OCI-LY3 (cell line): ENCODE results near the gene AATK.

Source experiments
- H2AFZ ChIP-seq: fragments of 200-600, 300-600 bp; shearing (Covaris generic); 2 replicates; pipeline ENCODE4 v1.6.0; 2014; ENCODE audit warnings: antibody characterized with exemption, low read depth, low read length
- H3K27ac ChIP-seq: fragments of 200-600, 300-600 bp; sonication (generic); 2 replicates; pipeline ENCODE4 v1.5.1; 2014; ENCODE audit warnings: mild to moderate bottlenecking, low read length, moderate library complexity, mixed read lengths
- H3K27me3 ChIP-seq: fragments of 200-600, 300-600 bp; sonication (generic); 2 replicates; pipeline ENCODE4 v1.6.1; 2014; ENCODE audit warnings: low read depth, low read length, mixed read lengths
- H3K36me3 ChIP-seq: fragments of 200-600, 300-600 bp; sonication (generic); replicated peaks from 2 replicates; pipeline ENCODE3; 2014; ENCODE audit warnings: low read depth, low read length, mixed read lengths
- H3K4me1 ChIP-seq: fragments of 300-600, 200-600 bp; sonication (generic); 2 replicates; pipeline ENCODE4 v1.6.1; 2014; ENCODE audit warnings: low read length, mixed read lengths
- H3K4me2 ChIP-seq: fragments of 200-600, 300-600 bp; sonication (generic); 2 replicates; pipeline ENCODE4 v1.6.1; 2014; ENCODE audit warnings: low read length, mixed read lengths
- H3K4me3 ChIP-seq: fragments of 300-600, 200-600 bp; sonication (generic); 2 replicates; pipeline ENCODE4 v1.5.1; 2014; ENCODE audit warnings: antibody characterized with exemption, mild to moderate bottlenecking, low read length, moderate library complexity
- H3K79me2 ChIP-seq: fragments of 300-600, 200-600 bp; shearing (Covaris generic); 2 replicates; pipeline ENCODE4 v1.6.1; 2014; ENCODE audit warnings: mild to moderate bottlenecking, low read length, mixed read lengths
- H3K9ac ChIP-seq: fragments of 300-600, 200-600 bp; shearing (Covaris generic); 2 replicates; pipeline ENCODE4 v1.6.0; 2014; ENCODE audit warnings: mild to moderate bottlenecking, low read length, moderate library complexity
- H3K9me3 ChIP-seq: fragments of 200-600, 300-600 bp; shearing (Covaris generic); 2 replicates; pipeline ENCODE4 v1.6.1; 2014; ENCODE audit warnings: low read length, mixed read lengths; ENCODE audit not compliant: insufficient read depth
- H4K20me1 ChIP-seq: fragments of 200-600, 300-600 bp; sonication (generic); 2 replicates; pipeline ENCODE4 v1.6.1; 2016; ENCODE audit warnings: low read length, mixed read lengths; ENCODE audit not compliant: insufficient read depth
- CTCF ChIP-seq: fragments of 200-600, 300-600 bp; sonication (generic); IDR thresholded peaks from 2 replicates; pipeline ENCODE4 v1.5.1; 2014; ENCODE audit warnings: antibody characterized with exemption, low read length, low read depth
- EZH2phosphoT487 ChIP-seq: fragments of 200-600 bp; shearing (Covaris generic); IDR thresholded peaks from 2 replicates; pipeline ENCODE4 v1.6.1; 2018; ENCODE audit warnings: antibody characterized with exemption, mixed run types, low read depth

The AATK gene

GRCh38 chr17:81167638-81168037, 1.6 kb upstream of the AATK start:
- TF ChIP-seq CTCF (no peak), EZH2phosphoT487 (no peak)
- Histone ChIP-seq H3K9ac (no peak overlapping the region), H3K4me2 (no peak overlapping the region), H3K27ac (no peak overlapping the region), H3K79me2 (no peaks in the 10 kb centered on the region), H3K9me3 (no peaks in the 10 kb centered on the region), H3K27me3 (no peaks in the 10 kb centered on the region), H3K4me1 (no peaks in the 10 kb centered on the region), H2AFZ (no peak overlapping the region), H3K4me3 (no peak overlapping the region), H3K36me3 (no peaks in the 10 kb centered on the region), H4K20me1 (no peaks in the 10 kb centered on the region)

GRCh38 chr17:81167194-81167524, 1.1 kb upstream of the AATK start:
- Histone ChIP-seq H3K36me3 (no peaks in the 10 kb centered on the region), H3K27ac (no peak overlapping the region), H3K4me2 (no peak overlapping the region)

GRCh38 chr17:81165246-81166032, 582 bp downstream of the AATK start, which contains the start of gene PVALEF:
PVALEF (plus strand) TSS chr17:81165507; CDS start chr17:81181227, 15,720 bp downstream.
- H3K4me2 ChIP-seq, result no peak within 1 kb of the TSS
- no peaks in the 10 kb centered on the region for H3K27me3 ChIP-seq
- no peaks in the 10 kb centered on the region for H3K4me1 ChIP-seq
- no peaks in the 10 kb centered on the region for H3K9me3 ChIP-seq
- no peak within 1 kb of the TSS for H3K4me3 ChIP-seq
- no peaks in the 10 kb centered on the region for H4K20me1 ChIP-seq
- TF ChIP-seq EZH2phosphoT487 (no peak), CTCF (no peak)
- no peaks in the 10 kb centered on the region for H3K79me2 ChIP-seq
- H2AFZ ChIP-seq, result no peak within 1 kb of the TSS
- no peaks in the 10 kb centered on the region for H3K36me3 ChIP-seq
- no peak within 1 kb of the TSS for H3K27ac ChIP-seq
- no peak within 1 kb of the TSS for H3K9ac ChIP-seq

More at GRCh38 chr17:81167194-81167524, 1.1 kb upstream of the AATK start:
- Histone ChIP-seq H3K27me3 (no peaks in the 10 kb centered on the region), H3K9ac (no peak overlapping the region), H3K4me3 (no peak overlapping the region), H4K20me1 (no peaks in the 10 kb centered on the region), H3K79me2 (no peaks in the 10 kb centered on the region), H2AFZ (no peak overlapping the region), H3K9me3 (no peaks in the 10 kb centered on the region), H3K4me1 (no peaks in the 10 kb centered on the region)
- TF ChIP-seq EZH2phosphoT487, result no peak
- TF ChIP-seq CTCF, result no peak

GRCh38 chr17:81164371-81165245, 1.4 kb downstream of the AATK start:
- Histone ChIP-seq H3K4me2 (no peak overlapping the region), H3K9me3 (no peaks in the 10 kb centered on the region), H3K27ac (no peak overlapping the region), H3K4me3 (no peak overlapping the region), H3K9ac (no peak overlapping the region), H3K36me3 (no peaks in the 10 kb centered on the region), H3K4me1 (no peaks in the 10 kb centered on the region), H4K20me1 (no peaks in the 10 kb centered on the region), H3K79me2 (no peaks in the 10 kb centered on the region), H3K27me3 (no peaks in the 10 kb centered on the region), H2AFZ (no peak overlapping the region)
- TF ChIP-seq EZH2phosphoT487 (no peak), CTCF (no peak)
